ENCODE measurements around the gene OR1L4.

GRCh38 chr9:122742003-122742402 is 18.2 kb downstream of the OR1L4 start, which contains the start of gene OR1L6:
- TF ChIP-seq MAX (IDR thresholded peaks at IDR 0.05) (no peak), ZNF302 (CRISPR knock-in tag; IDR thresholded peaks at IDR 0.05) (no peak), POLR2A (IDR thresholded peaks at IDR 0.05; ENCODE audit: low read length) (no peak), CBX8 (IDR thresholded peaks at IDR 0.05) (no peak), JUNB (IDR thresholded peaks at IDR 0.05) (no peak), HMGXB4 (CRISPR knock-in tag; IDR thresholded peaks at IDR 0.05; ENCODE audit: borderline replicate concordance) (no peak), SMC3 (IDR thresholded peaks at IDR 0.05) (no peak), BCL3 (IDR thresholded peaks at IDR 0.05) (no peak), REST (IDR thresholded peaks at IDR 0.05) (no peak), NR3C1 (IDR thresholded peaks at IDR 0.05) (no peak), HOXA7 (CRISPR knock-in tag; IDR thresholded peaks at IDR 0.05) (no peak)
- TF ChIP-seq, protein P1, sequence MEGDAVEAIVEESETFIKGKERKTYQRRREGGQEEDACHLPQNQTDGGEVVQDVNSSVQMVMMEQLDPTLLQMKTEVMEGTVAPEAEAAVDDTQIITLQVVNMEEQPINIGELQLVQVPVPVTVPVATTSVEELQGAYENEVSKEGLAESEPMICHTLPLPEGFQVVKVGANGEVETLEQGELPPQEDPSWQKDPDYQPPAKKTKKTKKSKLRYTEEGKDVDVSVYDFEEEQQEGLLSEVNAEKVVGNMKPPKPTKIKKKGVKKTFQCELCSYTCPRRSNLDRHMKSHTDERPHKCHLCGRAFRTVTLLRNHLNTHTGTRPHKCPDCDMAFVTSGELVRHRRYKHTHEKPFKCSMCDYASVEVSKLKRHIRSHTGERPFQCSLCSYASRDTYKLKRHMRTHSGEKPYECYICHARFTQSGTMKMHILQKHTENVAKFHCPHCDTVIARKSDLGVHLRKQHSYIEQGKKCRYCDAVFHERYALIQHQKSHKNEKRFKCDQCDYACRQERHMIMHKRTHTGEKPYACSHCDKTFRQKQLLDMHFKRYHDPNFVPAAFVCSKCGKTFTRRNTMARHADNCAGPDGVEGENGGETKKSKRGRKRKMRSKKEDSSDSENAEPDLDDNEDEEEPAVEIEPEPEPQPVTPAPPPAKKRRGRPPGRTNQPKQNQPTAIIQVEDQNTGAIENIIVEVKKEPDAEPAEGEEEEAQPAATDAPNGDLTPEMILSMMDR (IDR thresholded peaks at IDR 0.05): no peak
